Activated naive CD8-positive, alpha-beta T cell treated with anti-CD3 and anti-CD28 coated beads, Interleukin-2, amount 50 U/mL, for 16 hours (primary cell): ENCODE results near the gene GRIA1.
"Not testable (repeated sequence)": the region's sequence is repeated elsewhere in the genome, so short reads cannot be mapped to it uniquely, and the experiment has no call there.

Source experiments
- DNase-seq: peaks from one replicate; pipeline ENCODE4 v3.0.0-alpha.2; 2020; ENCODE audit warnings: low read depth, low spot score

Gene GRIA1

DNA sequence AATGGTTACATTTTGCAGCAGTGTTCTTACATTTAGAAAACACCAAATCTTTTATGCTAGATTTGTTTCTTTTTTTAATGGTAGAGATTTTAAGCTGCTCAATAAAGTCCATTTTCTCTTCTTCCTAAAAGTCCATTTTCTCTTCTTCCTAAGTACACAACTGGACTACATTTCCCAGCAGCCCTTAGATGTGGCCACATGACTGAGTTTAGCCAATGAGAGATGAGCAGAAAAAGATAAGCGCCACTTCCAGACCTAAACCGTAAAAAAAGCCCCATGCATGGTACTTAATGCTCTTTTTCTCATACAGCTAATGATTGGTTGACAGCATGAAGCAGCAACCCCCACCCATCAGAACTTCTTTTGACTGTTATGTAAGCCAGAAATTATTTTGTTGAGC, 341.5 kb downstream of the GRIA1 start:
- no peak for DNase-seq

DNA sequence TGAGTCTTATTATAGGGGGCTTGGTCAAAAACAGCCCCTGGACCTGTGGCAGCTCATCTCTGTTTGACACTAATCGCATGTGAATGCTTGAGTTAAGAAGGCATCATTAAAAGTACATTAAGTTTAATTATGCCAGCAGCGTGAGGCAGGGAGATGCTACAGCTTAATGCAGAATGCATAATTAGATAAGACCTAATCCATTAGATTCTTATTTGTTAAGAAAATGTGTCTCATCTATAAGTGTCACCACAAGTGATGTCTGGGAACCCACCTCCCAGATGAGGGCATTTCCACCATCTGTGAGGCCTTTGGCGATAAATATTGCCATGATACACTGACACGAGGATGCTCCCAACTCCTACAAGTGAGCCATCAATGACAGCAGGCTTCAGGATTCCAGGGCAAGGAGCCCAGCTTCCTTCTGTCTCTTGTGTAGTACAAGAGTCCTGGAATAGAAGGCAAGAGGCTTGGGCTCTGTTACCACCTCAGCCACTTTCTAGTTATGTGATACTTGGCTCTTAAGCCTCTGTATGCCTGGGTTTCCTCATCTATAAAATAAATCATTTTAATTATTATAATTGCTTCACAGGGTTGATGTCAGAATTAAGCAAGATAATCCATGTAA, 345.5 kb downstream of the GRIA1 start:
- DNase-seq = no peak

DNA sequence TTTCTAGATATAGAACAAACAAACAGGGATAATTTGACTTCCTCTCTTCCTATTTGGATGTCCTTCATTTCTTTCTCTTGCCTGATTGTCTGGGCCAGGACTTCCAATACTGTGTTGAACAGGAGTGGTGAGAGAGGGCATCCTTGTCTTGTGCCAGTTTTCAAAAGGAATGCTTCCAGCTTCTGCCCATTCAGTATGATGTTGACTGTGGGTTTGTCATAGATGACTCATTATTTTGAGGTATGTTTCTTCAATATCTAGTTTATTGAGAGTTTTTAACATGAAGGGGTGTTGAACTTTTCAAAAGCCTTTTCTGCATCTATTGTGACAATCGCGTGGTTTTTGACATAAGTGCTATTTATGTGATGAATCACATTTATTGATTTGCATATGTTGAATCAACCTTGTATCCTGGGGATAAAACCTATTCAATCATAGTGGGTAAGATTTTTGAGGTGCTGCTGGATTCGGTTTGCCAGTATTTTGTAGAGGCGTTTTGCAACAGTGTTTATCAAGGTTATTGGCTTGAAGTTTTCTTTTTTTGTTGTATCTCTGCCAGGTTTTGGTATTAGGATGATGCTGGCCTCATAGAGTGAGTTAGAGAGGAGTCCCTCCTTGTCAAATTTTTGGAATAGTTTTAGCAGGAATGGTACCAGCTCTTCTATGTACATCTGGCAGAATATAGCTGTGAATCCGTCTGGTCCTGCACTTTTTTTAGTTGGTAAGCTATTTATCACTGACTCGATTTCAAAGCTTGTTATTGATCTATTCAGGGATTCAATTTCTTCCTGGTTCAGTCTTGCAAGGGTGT, 359.0 kb downstream of the GRIA1 start:
- DNase-seq = not testable (repeated sequence)

GRCh38 chr5:153860195-153860886, 369.9 kb downstream of the GRIA1 start:
- DNase-seq = no peak

- DNase-seq = not testable (repeated sequence)
These were observed 372.4 kb downstream of the GRIA1 start for GRCh38 chr5:153862906-153863305.
